Lower leg skin (tissue), 4 donors: ENCODE measurements around the gene EXOC5. TPM values are rescaled to one million over a fixed set of nuclear protein-coding genes. Genes with fewer than 3 reads are reported as not detected.

ENCODE experiments used
- DNase-seq, 2 donors: peaks; one replicate each; pipeline ENCODE4 v3.0.0-alpha.2; 2019; ENCODE audit warnings: low spot score in 2 of 2
- H3K4me3 ChIP-seq: fragments of 200-600 bp; sonication (generic); 2 replicates; pipeline ENCODE4 v1.5.1; 2017; ENCODE audit warnings: mild to moderate bottlenecking, low read depth; ENCODE audit not compliant: poor library complexity, severe bottlenecking
- POLR2A ChIP-seq, 2 donors: fragments of 450-650 bp; IDR thresholded peaks; one replicate each; pipeline ENCODE4 v1.6.1; 2016 to 2017; ENCODE audit warnings: antibody characterized with exemption in 2 of 2, mild to moderate bottlenecking in 1 of 2, moderate library complexity in 1 of 2
- WGBS, 2 donors: methylation state at CpG; one replicate each; pipeline ENCODE4 v1.1.5; 2018; 5-methylcytosine and 5-hydroxymethylcytosine counted together
- intact Hi-C: fragments of 100-400 bp; cut with DNase I; formaldehyde crosslinking; loops from one replicate; pipeline ENCODE4 v1.15.0; 2023; ENCODE audit warnings: low total_unique reads
- total RNA-seq, 4 donors: library from RNA; depleted of rRNA; stranded (reverse); fragments of >200 nt; gene quantifications; one replicate each; pipeline ENCODE4 v1.1.0, GENCODE V29; 2016
- TF ChIP-seq, protein P1 (sequence below), 3 donors: fragments of 450-650 bp; IDR thresholded peaks; one replicate each; pipeline ENCODE4 v1.5.1; 2016; ENCODE audit warnings: antibody characterized with exemption in 3 of 3, mild to moderate bottlenecking in 3 of 3, moderate library complexity in 2 of 3

EXOC5 gene, protein sequence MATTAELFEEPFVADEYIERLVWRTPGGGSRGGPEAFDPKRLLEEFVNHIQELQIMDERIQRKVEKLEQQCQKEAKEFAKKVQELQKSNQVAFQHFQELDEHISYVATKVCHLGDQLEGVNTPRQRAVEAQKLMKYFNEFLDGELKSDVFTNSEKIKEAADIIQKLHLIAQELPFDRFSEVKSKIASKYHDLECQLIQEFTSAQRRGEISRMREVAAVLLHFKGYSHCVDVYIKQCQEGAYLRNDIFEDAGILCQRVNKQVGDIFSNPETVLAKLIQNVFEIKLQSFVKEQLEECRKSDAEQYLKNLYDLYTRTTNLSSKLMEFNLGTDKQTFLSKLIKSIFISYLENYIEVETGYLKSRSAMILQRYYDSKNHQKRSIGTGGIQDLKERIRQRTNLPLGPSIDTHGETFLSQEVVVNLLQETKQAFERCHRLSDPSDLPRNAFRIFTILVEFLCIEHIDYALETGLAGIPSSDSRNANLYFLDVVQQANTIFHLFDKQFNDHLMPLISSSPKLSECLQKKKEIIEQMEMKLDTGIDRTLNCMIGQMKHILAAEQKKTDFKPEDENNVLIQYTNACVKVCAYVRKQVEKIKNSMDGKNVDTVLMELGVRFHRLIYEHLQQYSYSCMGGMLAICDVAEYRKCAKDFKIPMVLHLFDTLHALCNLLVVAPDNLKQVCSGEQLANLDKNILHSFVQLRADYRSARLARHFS
- 10 to 100 TPM; 25.1 to 38.9 (median 33.7) TPM for total RNA-seq

DNA sequence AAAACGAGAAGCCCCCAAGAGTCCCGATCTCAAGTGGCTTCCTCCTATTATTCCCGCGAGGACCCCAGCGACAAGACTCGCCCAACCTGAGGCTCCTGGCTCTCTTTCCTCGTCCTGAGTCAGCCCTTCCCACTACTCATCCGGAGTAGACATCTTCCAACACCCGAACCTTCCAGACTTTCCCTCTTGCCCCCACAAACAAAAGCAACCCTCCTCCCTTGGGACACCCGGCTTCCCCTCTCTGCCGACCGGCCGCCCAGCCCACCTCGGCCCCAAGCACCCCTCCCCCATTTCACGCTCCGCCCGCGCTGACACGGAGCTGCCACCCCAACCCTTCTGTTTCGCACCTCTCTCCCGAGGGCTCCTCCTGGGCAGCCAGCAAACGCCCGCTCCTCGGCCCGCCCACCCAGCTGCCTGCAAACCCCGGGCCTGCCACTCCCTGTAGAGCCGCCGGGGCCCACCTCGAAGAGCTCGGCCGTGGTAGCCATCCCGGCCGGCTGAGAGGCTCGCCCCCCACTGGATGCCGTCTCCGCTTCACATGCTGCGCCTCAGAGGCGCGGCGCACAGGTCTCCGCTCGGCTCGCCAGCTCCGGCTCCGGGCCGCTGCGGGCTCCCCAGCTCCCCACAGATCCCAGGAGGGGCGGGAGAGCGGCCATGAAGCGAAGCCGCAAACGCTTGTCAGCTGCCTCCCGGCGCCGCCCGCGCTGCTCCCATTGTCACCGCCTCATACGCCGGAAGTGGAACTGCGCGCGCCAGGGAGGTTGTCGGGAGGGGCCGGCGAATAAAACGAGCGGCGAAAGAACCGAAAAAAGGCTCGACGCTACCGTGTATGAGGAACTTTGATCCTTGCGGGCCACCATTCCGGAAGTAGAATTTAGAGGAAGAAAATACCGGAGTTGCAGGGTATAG lies at the start of gene EXOC5, which contains the start of gene AP5M1:
Gene EXOC5 (minus strand): TSS at position 745 of the 909 bp plus-strand sequence. CDS start 257 bp downstream, at position 488.
Gene AP5M1 (plus strand): TSS at position 811 of the 909 bp plus-strand sequence. CDS start 344 bp downstream, outside the sequence.
- peak within 1 kb of the TSS; percentile 69 for H3K4me3 ChIP-seq
- intact Hi-C loops: no loop called here
- TF ChIP-seq, protein P1, sequence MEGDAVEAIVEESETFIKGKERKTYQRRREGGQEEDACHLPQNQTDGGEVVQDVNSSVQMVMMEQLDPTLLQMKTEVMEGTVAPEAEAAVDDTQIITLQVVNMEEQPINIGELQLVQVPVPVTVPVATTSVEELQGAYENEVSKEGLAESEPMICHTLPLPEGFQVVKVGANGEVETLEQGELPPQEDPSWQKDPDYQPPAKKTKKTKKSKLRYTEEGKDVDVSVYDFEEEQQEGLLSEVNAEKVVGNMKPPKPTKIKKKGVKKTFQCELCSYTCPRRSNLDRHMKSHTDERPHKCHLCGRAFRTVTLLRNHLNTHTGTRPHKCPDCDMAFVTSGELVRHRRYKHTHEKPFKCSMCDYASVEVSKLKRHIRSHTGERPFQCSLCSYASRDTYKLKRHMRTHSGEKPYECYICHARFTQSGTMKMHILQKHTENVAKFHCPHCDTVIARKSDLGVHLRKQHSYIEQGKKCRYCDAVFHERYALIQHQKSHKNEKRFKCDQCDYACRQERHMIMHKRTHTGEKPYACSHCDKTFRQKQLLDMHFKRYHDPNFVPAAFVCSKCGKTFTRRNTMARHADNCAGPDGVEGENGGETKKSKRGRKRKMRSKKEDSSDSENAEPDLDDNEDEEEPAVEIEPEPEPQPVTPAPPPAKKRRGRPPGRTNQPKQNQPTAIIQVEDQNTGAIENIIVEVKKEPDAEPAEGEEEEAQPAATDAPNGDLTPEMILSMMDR (IDR thresholded peaks at IDR 0.05): no peak
- no peak for TF ChIP-seq POLR2A (IDR thresholded peaks at IDR 0.05)
- peak; percentile 93 to 97 for DNase-seq
- 1% methylated on average over 54 to 72 of the region's 76 CpGs for WGBS, 2 donors

DNA sequence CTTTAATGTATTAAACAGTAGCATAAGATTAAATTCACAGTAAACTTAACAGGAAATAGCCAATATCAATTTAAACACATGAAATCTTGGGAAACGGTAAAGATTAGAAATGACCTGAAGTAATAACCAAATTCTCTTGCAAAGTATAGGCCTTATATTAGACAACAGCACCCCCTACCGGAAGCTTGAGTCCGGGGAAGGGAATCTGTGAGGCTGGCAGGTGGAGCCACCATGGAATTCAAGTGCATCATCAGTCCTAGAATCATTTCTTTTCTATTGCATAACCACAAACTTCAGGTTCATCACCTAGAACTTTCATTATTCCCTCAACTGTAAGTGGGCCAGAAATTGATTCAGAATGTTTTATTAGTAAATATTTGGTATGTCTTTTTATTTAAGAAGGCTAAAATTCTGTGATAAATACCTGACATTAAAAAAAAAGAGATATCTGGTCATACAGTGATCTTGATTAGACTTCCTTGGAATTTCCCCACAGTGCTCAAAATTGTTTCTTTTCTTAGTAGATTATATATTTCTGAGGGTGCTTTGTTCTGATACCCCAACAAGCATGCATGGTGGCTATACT lies 48.6 kb upstream of the EXOC5 start:
- no peak overlapping the region for H3K4me3 ChIP-seq
- 0 to 1% methylated on average over 3 of the region's 3 CpGs for WGBS, 2 donors
- TF ChIP-seq POLR2A (IDR thresholded peaks at IDR 0.05): no peak
- TF ChIP-seq, protein P1 (IDR thresholded peaks at IDR 0.05): no peak
- intact Hi-C loops: loop anchor here (10.0 kb wide), 1 partner anchor 663 kb away; no protein-coding TSS in a partner anchor
- peak; percentile 59 to 87 for DNase-seq

DNA sequence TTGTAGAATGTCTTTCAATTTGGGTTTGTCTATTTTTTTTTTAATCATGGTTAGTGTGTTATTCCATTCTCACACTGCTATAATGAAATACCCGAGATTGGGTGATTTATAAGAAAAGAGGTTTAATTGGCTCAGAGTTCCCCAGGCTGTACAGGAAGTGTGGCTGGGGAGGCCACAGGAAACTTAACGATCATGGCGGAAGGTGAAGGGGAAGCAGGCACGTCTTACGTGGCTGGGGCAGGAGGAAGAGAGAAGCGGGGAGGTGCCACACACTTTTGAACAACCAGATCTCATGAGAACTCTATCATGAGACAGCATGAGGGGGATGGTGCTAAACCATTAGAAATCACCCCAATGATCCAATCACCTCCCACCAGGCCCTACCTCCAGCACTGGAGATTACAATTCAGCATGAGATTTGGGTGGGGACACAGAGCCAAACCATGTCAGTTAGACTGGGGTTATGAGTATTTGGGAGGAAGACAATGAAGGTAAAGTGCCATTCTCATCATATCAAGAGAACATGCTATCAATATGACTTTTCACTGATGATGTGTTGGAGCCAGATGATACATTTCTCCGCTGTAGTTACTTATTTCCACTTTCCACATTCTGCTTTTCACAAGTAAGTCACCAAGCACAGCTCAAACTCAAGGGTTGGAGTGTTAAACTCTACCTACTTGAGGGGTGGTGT lies 45.8 kb upstream of the EXOC5 start:
- TF ChIP-seq POLR2A (IDR thresholded peaks at IDR 0.05): no peak
- TF ChIP-seq, protein P1 (IDR thresholded peaks at IDR 0.05): no peak
- intact Hi-C loops: loop anchor here (10.0 kb wide), 1 partner anchor 660 kb away; no protein-coding TSS in a partner anchor
- WGBS, 2 donors: 54 to 63% methylated on average over 7 of the region's 7 CpGs
- no peak for DNase-seq
- no peak overlapping the region for H3K4me3 ChIP-seq

DNA sequence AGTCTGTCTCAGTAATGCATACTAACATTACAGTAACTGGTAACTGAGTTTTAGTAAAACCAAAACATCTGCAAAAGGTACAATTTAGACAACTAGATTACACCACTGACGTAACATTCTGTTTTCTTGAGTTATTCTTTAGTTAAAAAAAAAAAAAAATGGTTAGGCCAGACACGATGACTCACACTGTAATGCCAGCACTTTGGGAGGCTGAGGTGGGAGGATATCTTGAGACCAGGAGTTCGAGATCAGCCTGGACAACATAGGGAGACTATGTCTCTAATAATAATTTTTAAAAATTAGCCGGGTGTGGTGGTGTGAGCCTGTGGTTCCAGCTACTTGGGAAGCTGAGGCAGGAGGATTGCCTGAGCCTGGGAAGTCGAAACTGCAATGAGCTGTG lies 34.2 kb upstream of the EXOC5 start:
- DNase-seq: no peak
- TF ChIP-seq, protein P1 (IDR thresholded peaks at IDR 0.05): no peak
- TF ChIP-seq POLR2A (IDR thresholded peaks at IDR 0.05): no peak
- 82 to 85% methylated on average over 5 of the region's 5 CpGs for WGBS, 2 donors
- H3K4me3 ChIP-seq: no peak overlapping the region
- intact Hi-C loops: loop anchor here (5.0 kb wide), 1 partner anchor 394 kb away; no protein-coding TSS in a partner anchor
